ENCODE measurements around the gene LARP4. TPM values are rescaled to one million over a fixed set of nuclear protein-coding genes. Genes with fewer than 3 reads are reported as not detected.

Gene LARP4
- total and polyA plus RNA-seq, 2 of the 4 experiments (the other 2 are of a cell fraction) = 11.3 to 42.5 TPM

DNA sequence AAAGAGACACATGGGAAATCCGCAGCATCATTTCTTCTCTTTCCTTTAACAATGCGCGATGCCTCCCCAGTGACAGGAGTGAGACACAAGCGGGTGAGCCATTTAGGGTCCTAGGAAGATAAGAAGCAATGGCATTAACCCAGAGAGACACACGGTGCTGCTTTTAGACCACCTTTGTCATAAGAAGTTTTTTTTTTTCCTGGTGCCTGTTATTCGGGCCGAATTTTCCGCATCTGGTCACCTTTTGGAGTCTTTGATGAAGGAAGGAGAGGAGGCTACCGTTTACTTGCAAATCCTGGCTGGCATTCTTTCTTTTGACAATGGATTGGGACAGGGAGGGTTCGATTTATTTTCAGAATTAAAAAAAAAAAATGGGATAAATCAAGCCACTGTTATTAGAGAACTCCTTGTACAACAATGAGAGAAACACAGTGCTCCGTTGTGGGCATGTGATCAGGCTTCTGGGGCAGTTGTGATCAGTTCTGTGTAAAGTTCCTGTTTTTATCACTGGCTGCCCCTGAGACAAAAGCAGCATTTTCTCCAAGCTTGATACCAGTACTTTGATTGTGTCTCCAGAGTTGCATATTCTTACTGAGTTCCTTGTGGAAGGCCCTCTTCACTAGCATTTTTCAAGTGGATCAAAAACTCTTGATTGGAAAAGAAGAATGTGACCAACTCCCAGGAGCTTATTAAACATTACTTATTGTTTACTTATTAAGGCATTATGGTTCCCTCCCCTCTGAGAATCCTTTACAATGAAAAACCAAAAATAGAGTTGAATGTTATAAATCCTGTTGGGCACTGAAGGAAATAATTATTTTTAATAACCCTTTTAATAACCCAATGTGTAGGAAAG lies 105.2 kb downstream of the LARP4 start (continued):
- TF ChIP-seq, protein P1, sequence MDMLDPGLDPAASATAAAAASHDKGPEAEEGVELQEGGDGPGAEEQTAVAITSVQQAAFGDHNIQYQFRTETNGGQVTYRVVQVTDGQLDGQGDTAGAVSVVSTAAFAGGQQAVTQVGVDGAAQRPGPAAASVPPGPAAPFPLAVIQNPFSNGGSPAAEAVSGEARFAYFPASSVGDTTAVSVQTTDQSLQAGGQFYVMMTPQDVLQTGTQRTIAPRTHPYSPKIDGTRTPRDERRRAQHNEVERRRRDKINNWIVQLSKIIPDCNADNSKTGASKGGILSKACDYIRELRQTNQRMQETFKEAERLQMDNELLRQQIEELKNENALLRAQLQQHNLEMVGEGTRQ (IDR thresholded peaks at IDR 0.05; ENCODE audit: low read depth, low read length) = no peak
- no peak for TF ChIP-seq RCOR1 (IDR thresholded peaks at IDR 0.05; ENCODE audit: insufficient replicate concordance, low read length)
- no peak; the same call in 1 of the 2 replicates for TF ChIP-seq RAD21 (IDR thresholded peaks at IDR 0.05; ENCODE audit: low read length)
- no peak for TF ChIP-seq NFE2L2 (IDR thresholded peaks at IDR 0.05; ENCODE audit: low read depth, low read length)

All from IMR-90 (cell line).